Endothelial cell (in vitro differentiated cells): ENCODE data around the gene TNFAIP8L3. TPM values are rescaled to one million over a fixed set of nuclear protein-coding genes. Genes with fewer than 3 reads are reported as not detected.

Experiments used
- DNase-seq: peaks from one replicate; pipeline ENCODE4 v3.0.0; 2021; ENCODE audit warnings: low spot score
- H3K27ac Mint-ChIP-seq: one replicate; pipeline ENCODE4 v1.8.0; 2021; ENCODE audit warnings: mixed read lengths, inconsistent platforms; ENCODE audit not compliant: unreplicated experiment
- H3K27me3 Mint-ChIP-seq: one replicate; pipeline ENCODE4 v1.8.0; 2021; ENCODE audit warnings: mild to moderate bottlenecking, moderate library complexity, mixed read lengths, inconsistent platforms; ENCODE audit not compliant: unreplicated experiment
- H3K36me3 Mint-ChIP-seq: one replicate; pipeline ENCODE4 v1.8.0; 2021; ENCODE audit warnings: mild to moderate bottlenecking, low read depth, mixed read lengths, inconsistent platforms; ENCODE audit not compliant: unreplicated experiment
- H3K4me1 Mint-ChIP-seq: one replicate; pipeline ENCODE4 v1.8.0; 2021; ENCODE audit warnings: mild to moderate bottlenecking, mixed read lengths, inconsistent platforms; ENCODE audit not compliant: unreplicated experiment
- H3K4me3 Mint-ChIP-seq: one replicate; pipeline ENCODE4 v1.8.0; 2021; ENCODE audit warnings: mild to moderate bottlenecking, mixed read lengths, inconsistent platforms; ENCODE audit not compliant: unreplicated experiment
- H3K9me3 Mint-ChIP-seq: one replicate; pipeline ENCODE4 v1.8.0; 2021; ENCODE audit warnings: mixed read lengths, inconsistent platforms; ENCODE audit not compliant: unreplicated experiment
- CTCF ChIP-seq: fragments of 200-600 bp; sonication (generic); IDR thresholded peaks from one replicate; pipeline ENCODE4 v1.5.0; 2021; ENCODE audit warnings: antibody characterized with exemption; ENCODE audit not compliant: unreplicated experiment
- total RNA-seq: library from RNA; stranded (reverse); fragmentation: NEBNext Ultra II Directional; extraction: Animal tissue kit (Norgen Biotek cat#: 25700); gene quantifications from one replicate; pipeline ENCODE4 v1.2.1, GENCODE V29; 2021; ENCODE audit not compliant: unreplicated experiment

The TNFAIP8L3 gene
- total RNA-seq, 1 donor from 2014 or later = 0.77 TPM

- Mint-ChIP-seq H3K4me3 (no peak overlapping the region), H3K36me3 (no peaks in the 10 kb centered on the region), H3K27ac (no peak overlapping the region), H3K9me3 (no peaks in the 10 kb centered on the region), H3K4me1 (no peaks in the 10 kb centered on the region), H3K27me3 (peaks cover 2% of the 10 kb centered on the region)
- no peak for TF ChIP-seq CTCF
- no peak for DNase-seq
Measured at GRCh38 chr15:51065261-51065660, 29.4 kb downstream of the TNFAIP8L3 start.

- no peaks in the 10 kb centered on the region for H3K9me3 Mint-ChIP-seq
- H3K4me1 Mint-ChIP-seq = no peaks in the 10 kb centered on the region
- DNase-seq = no peak
- no peak for TF ChIP-seq CTCF
- H3K4me3 Mint-ChIP-seq = no peak overlapping the region
- H3K27me3 Mint-ChIP-seq = peaks cover 1% of the 10 kb centered on the region
- H3K27ac Mint-ChIP-seq = no peak overlapping the region
- H3K36me3 Mint-ChIP-seq = no peaks in the 10 kb centered on the region
Measured at GRCh38 chr15:51062736-51063135, 32.0 kb downstream of the TNFAIP8L3 start.

GRCh38 chr15:51060030-51060673 is 34.6 kb downstream of the TNFAIP8L3 start:
- no peak for TF ChIP-seq CTCF
- peaks cover 1% of the 10 kb centered on the region for H3K27me3 Mint-ChIP-seq
- H3K9me3 Mint-ChIP-seq = no peaks in the 10 kb centered on the region
- H3K27ac Mint-ChIP-seq = no peak overlapping the region
- H3K4me3 Mint-ChIP-seq = no peak overlapping the region
- no peak for DNase-seq
- H3K36me3 Mint-ChIP-seq = no peaks in the 10 kb centered on the region
- no peaks in the 10 kb centered on the region for H3K4me1 Mint-ChIP-seq

GRCh38 chr15:51054535-51054934 is 40.2 kb downstream of the TNFAIP8L3 start:
- Mint-ChIP-seq H3K27ac (no peak overlapping the region), H3K36me3 (no peaks in the 10 kb centered on the region), H3K4me1 (no peaks in the 10 kb centered on the region), H3K27me3 (peaks cover 7% of the 10 kb centered on the region), H3K9me3 (no peaks in the 10 kb centered on the region), H3K4me3 (no peak overlapping the region)
- DNase-seq = no peak
- no peak for TF ChIP-seq CTCF

GRCh38 chr15:51053571-51053970 is 41.1 kb downstream of the TNFAIP8L3 start:
- Mint-ChIP-seq H3K36me3 (no peaks in the 10 kb centered on the region), H3K27ac (no peak overlapping the region), H3K9me3 (no peaks in the 10 kb centered on the region), H3K27me3 (peaks cover 7% of the 10 kb centered on the region), H3K4me3 (no peak overlapping the region), H3K4me1 (peaks cover 2% of the 10 kb centered on the region)
- TF ChIP-seq CTCF = no peak
- DNase-seq = no peak
